ENCODE data around the gene ACAT2.
"Not testable (repeated sequence)": the region's sequence is repeated elsewhere in the genome, so short reads cannot be mapped to it uniquely, and the experiment has no call there.

ACAT2 gene

GRCh38 chr6:159730332-159730676, 31.5 kb upstream of the ACAT2 start:
- Histone ChIP-seq H3K27me3 (ENCODE audit: control insufficient read depth, insufficient read depth, low read length) (no peaks in the 10 kb centered on the region), H3K36me3 (ENCODE audit: control insufficient read depth, insufficient read depth, low read length) (no peaks in the 10 kb centered on the region), H3K4me3 (ENCODE audit: low read length) (no peak overlapping the region), H3K9me3 (ENCODE audit: control insufficient read depth, insufficient read depth, low read length) (no peaks in the 10 kb centered on the region), H3K4me1 (ENCODE audit: control insufficient read depth, insufficient read depth, low read length) (no peaks in the 10 kb centered on the region; the same call in 1 of the 2 replicates), H3K27ac (ENCODE audit: low read length) (no peak overlapping the region)
- DNase-seq (ENCODE audit: low read depth, low spot score), result no peak
- no CpG with 5 or more reads among the region's 6 CpGs for WGBS (ENCODE audit: insufficient coverage, insufficient read length)

DNA sequence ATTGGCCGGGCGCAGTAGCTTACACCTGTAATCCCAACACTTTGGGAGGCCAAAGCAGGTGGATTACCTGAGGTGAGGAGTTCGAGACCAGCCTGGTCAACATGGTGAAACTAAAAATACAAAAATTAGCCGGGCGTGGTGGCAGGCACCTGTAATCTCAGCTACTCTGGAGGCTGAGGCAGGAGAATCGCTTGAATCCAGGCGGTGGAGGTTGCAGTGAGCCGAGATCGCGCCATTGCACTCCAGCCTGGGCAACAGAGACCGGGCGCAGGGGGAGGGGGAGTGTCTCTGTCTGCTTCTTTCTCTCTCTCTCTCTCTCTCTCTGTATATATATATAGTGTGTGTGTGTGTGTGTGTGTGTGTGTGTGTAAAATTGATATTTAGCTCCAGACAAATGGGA, 29.3 kb upstream of the ACAT2 start:
- WGBS (ENCODE audit: insufficient coverage, insufficient read length), result no CpG with 5 or more reads among the region's 12 CpGs
- not testable (repeated sequence) for H3K4me3 ChIP-seq (ENCODE audit: low read length); H3K27me3 ChIP-seq (ENCODE audit: control insufficient read depth, insufficient read depth, low read length); H3K27ac ChIP-seq (ENCODE audit: low read length); H3K36me3 ChIP-seq (ENCODE audit: control insufficient read depth, insufficient read depth, low read length); H3K9me3 ChIP-seq (ENCODE audit: control insufficient read depth, insufficient read depth, low read length); DNase-seq (ENCODE audit: low read depth, low spot score); H3K4me1 ChIP-seq (ENCODE audit: control insufficient read depth, insufficient read depth, low read length)

DNA sequence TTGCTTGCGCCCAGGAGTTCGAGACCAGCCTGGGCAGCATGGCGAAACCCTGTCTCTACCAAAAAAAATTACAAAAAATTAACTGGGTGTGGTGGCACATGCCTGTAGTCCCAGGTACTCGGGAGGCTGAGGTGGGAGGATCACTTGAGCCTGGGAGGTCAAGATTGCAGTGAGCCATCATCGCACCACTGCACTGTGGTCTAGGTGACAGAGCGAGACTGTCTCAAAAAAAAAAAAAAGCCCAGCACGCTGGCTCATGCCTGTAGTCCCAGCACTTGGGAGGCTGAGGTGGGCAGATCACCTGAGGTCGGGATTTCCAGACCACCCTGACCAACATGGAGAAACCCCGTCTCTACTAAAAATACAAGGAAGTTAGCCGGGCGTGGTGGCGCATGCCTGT, 28.4 kb upstream of the ACAT2 start:
- H3K9me3 ChIP-seq (ENCODE audit: control insufficient read depth, insufficient read depth, low read length); H3K4me1 ChIP-seq (ENCODE audit: control insufficient read depth, insufficient read depth, low read length); H3K27ac ChIP-seq (ENCODE audit: low read length); H3K36me3 ChIP-seq (ENCODE audit: control insufficient read depth, insufficient read depth, low read length); H3K27me3 ChIP-seq (ENCODE audit: control insufficient read depth, insufficient read depth, low read length); DNase-seq (ENCODE audit: low read depth, low spot score); H3K4me3 ChIP-seq (ENCODE audit: low read length): not testable (repeated sequence)
- no CpG with 5 or more reads among the region's 12 CpGs for WGBS (ENCODE audit: insufficient coverage, insufficient read length)

DNA sequence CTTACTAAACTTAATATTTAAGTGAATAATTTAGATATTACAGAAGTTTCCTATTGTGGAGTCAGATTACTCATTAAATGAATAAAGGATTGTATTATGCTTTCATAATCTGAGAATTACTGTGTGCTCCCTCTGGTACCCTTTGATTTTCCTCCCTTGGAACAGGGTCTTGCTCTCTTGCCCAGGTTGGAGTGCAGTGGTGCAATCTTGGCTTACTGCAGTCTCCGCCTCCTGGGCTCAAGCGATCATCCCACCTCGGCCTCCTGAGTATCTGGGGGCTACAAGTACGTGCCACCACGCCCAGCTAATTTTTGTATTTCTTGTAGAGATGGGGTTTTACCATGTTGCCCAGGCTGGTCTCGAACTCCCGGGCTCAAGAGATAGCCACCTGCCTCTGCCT, 24.9 kb upstream of the ACAT2 start:
- no CpG with 5 or more reads among the region's 7 CpGs for WGBS (ENCODE audit: insufficient coverage, insufficient read length)
- Histone ChIP-seq H3K27me3 (ENCODE audit: control insufficient read depth, insufficient read depth, low read length) (no peaks in the 10 kb centered on the region), H3K4me3 (ENCODE audit: low read length) (no peak overlapping the region), H3K4me1 (ENCODE audit: control insufficient read depth, insufficient read depth, low read length) (no peaks in the 10 kb centered on the region), H3K36me3 (ENCODE audit: control insufficient read depth, insufficient read depth, low read length) (peaks cover 7% of the 10 kb centered on the region; the same call in 1 of the 2 replicates), H3K9me3 (ENCODE audit: control insufficient read depth, insufficient read depth, low read length) (no peaks in the 10 kb centered on the region), H3K27ac (ENCODE audit: low read length) (no peak overlapping the region)
- DNase-seq (ENCODE audit: low read depth, low spot score), result no peak

- no peak overlapping the region for H3K4me3 ChIP-seq (ENCODE audit: low read length)
- DNase-seq (ENCODE audit: low read depth, low spot score), result no peak
- H3K27ac ChIP-seq (ENCODE audit: low read length), result no peak overlapping the region
- no peaks in the 10 kb centered on the region for H3K27me3 ChIP-seq (ENCODE audit: control insufficient read depth, insufficient read depth, low read length)
- 100% methylated on average over 1 of the region's 3 CpGs for WGBS (ENCODE audit: insufficient coverage, insufficient read length)
- peaks cover 10% of the 10 kb centered on the region; the same call in 1 of the 2 replicates for H3K36me3 ChIP-seq (ENCODE audit: control insufficient read depth, insufficient read depth, low read length)
- H3K9me3 ChIP-seq (ENCODE audit: control insufficient read depth, insufficient read depth, low read length), result no peaks in the 10 kb centered on the region
- no peaks in the 10 kb centered on the region for H3K4me1 ChIP-seq (ENCODE audit: control insufficient read depth, insufficient read depth, low read length)
Observed at GRCh38 chr6:159739341-159739740, 22.5 kb upstream of the ACAT2 start.

DNA sequence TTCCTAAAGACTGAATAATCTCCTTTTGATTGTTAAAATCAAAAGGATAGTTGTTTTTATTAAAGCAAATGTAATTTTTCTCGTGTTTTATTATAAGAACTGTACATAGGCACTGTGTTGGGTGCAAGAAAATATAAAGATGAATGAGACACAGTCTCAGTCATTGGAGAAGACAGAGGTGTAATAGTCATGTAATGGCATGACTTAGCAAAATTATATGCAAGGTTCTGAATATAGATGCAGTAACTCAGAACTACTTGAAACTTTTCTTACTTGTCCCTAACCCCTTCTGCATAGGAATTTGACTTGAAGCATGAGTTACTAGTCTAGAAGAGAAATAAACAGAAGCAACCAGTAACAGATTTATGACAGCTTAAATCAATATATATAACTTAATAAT, 19.7 kb upstream of the ACAT2 start:
- H3K27ac ChIP-seq (ENCODE audit: low read length), result no peak overlapping the region
- no peak for DNase-seq (ENCODE audit: low read depth, low spot score)
- no CpG with 5 or more reads among the region's 1 CpG for WGBS (ENCODE audit: insufficient coverage, insufficient read length)

GRCh38 chr6:159745081-159745480, 16.8 kb upstream of the ACAT2 start:
- WGBS (ENCODE audit: insufficient coverage, insufficient read length), result no CpG with 5 or more reads among the region's 7 CpGs
- no peaks in the 10 kb centered on the region for H3K27me3 ChIP-seq (ENCODE audit: control insufficient read depth, insufficient read depth, low read length)
- no peak overlapping the region for H3K4me3 ChIP-seq (ENCODE audit: low read length)
- no peak overlapping the region for H3K27ac ChIP-seq (ENCODE audit: low read length)
- no peaks in the 10 kb centered on the region for H3K4me1 ChIP-seq (ENCODE audit: control insufficient read depth, insufficient read depth, low read length)
- DNase-seq (ENCODE audit: low read depth, low spot score), result no peak
- H3K9me3 ChIP-seq (ENCODE audit: control insufficient read depth, insufficient read depth, low read length), result no peaks in the 10 kb centered on the region
- peaks cover 17% of the 10 kb centered on the region; the same call in 1 of the 2 replicates for H3K36me3 ChIP-seq (ENCODE audit: control insufficient read depth, insufficient read depth, low read length)

More for the DNA sequence above, 19.7 kb upstream of the ACAT2 start:
- Histone ChIP-seq H3K9me3 (ENCODE audit: control insufficient read depth, insufficient read depth, low read length) (no peaks in the 10 kb centered on the region), H3K4me3 (ENCODE audit: low read length) (no peak overlapping the region), H3K27me3 (ENCODE audit: control insufficient read depth, insufficient read depth, low read length) (no peaks in the 10 kb centered on the region), H3K36me3 (ENCODE audit: control insufficient read depth, insufficient read depth, low read length) (peaks cover 17% of the 10 kb centered on the region; the same call in 1 of the 2 replicates), H3K4me1 (ENCODE audit: control insufficient read depth, insufficient read depth, low read length) (no peaks in the 10 kb centered on the region)

- no peak overlapping the region for H3K4me3 ChIP-seq (ENCODE audit: low read length)
- H3K27ac ChIP-seq (ENCODE audit: low read length), result no peak overlapping the region
- no peak for DNase-seq (ENCODE audit: low read depth, low spot score)
- no CpG with 5 or more reads among the region's 1 CpG for WGBS (ENCODE audit: insufficient coverage, insufficient read length)
- no peaks in the 10 kb centered on the region for H3K4me1 ChIP-seq (ENCODE audit: control insufficient read depth, insufficient read depth, low read length)
- H3K36me3 ChIP-seq (ENCODE audit: control insufficient read depth, insufficient read depth, low read length), result peaks cover 15% of the 10 kb centered on the region
- no peaks in the 10 kb centered on the region for H3K9me3 ChIP-seq (ENCODE audit: control insufficient read depth, insufficient read depth, low read length)
- no peaks in the 10 kb centered on the region for H3K27me3 ChIP-seq (ENCODE audit: control insufficient read depth, insufficient read depth, low read length)
Observed at GRCh38 chr6:159746759-159747158, 15.1 kb upstream of the ACAT2 start.

DNA sequence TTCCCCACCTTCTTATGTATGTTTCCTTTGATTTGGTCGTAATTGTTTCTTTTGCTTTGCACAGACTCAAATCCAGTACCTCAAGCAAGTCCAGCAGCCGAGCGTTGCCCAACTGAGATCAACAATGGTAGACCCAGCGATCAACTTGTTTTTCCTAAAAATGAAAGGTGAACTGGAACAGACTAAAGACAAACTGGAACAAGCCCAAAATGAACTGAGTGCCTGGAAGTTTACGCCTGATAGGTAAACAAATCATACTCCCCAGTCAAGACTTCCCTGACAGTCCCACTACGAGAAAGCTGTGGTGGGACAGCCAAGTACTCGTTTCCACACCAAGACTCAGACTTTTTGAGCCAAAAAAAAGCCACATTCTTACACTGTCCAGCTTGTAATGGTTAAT, 13.7 kb upstream of the ACAT2 start:
- peaks cover 14% of the 10 kb centered on the region for H3K36me3 ChIP-seq (ENCODE audit: control insufficient read depth, insufficient read depth, low read length)
- not testable (repeated sequence) for H3K4me1 ChIP-seq (ENCODE audit: control insufficient read depth, insufficient read depth, low read length); H3K27me3 ChIP-seq (ENCODE audit: control insufficient read depth, insufficient read depth, low read length); H3K4me3 ChIP-seq (ENCODE audit: low read length); DNase-seq (ENCODE audit: low read depth, low spot score); H3K27ac ChIP-seq (ENCODE audit: low read length); H3K9me3 ChIP-seq (ENCODE audit: control insufficient read depth, insufficient read depth, low read length)
- no CpG with 5 or more reads among the region's 7 CpGs for WGBS (ENCODE audit: insufficient coverage, insufficient read length)

GRCh38 chr6:159751448-159751847, 10.4 kb upstream of the ACAT2 start:
- Histone ChIP-seq H3K27ac (ENCODE audit: low read length) (no peak overlapping the region), H3K9me3 (ENCODE audit: control insufficient read depth, insufficient read depth, low read length) (no peaks in the 10 kb centered on the region), H3K4me3 (ENCODE audit: low read length) (no peak overlapping the region), H3K36me3 (ENCODE audit: control insufficient read depth, insufficient read depth, low read length) (peaks cover 10% of the 10 kb centered on the region), H3K4me1 (ENCODE audit: control insufficient read depth, insufficient read depth, low read length) (no peaks in the 10 kb centered on the region), H3K27me3 (ENCODE audit: control insufficient read depth, insufficient read depth, low read length) (no peaks in the 10 kb centered on the region)
- WGBS (ENCODE audit: insufficient coverage, insufficient read length), result no CpG with 5 or more reads among the region's 3 CpGs
- no peak for DNase-seq (ENCODE audit: low read depth, low spot score)

DNA sequence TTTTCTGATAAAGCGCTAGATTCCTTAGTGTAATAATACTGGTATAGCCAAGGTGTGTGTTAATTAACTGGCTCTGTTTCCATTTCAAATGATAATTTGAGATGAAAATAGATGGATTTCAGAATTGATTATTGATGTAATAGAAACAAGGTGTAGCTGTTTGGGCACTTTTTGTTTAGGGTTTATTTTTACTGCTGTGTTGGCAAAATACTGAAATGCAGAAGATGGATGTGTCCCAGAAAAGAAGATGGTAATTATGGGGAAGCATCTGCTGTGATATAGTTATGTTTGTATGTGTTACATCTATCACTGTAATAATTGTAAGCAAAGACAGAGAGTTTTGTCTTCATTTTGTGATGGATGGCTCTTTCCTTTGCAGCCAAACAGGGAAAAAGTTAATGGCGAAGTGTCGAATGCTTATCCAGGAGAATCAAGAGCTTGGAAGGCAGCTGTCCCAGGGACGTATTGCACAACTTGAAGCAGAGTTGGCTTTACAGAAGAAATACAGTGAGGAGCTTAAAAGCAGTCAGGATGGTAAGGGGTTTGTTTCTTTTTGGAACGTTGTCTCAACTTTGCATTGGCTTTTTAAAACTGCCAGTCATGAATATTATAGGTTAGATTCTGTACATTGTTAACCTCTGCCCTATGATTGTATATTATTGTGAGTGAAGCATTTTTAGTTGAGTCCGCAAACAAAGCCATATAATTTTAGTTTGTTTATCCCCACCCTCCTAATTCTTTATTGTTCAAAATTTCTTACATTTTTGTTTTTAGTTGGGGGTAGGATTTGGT, 8.6 kb upstream of the ACAT2 start:
- H3K27me3 ChIP-seq (ENCODE audit: control insufficient read depth, insufficient read depth, low read length), result no peaks in the 10 kb centered on the region
- no peaks in the 10 kb centered on the region for H3K9me3 ChIP-seq (ENCODE audit: control insufficient read depth, insufficient read depth, low read length)
- no peaks in the 10 kb centered on the region for H3K4me1 ChIP-seq (ENCODE audit: control insufficient read depth, insufficient read depth, low read length)
- H3K27ac ChIP-seq (ENCODE audit: low read length), result no peak overlapping the region
- peaks cover 10% of the 10 kb centered on the region for H3K36me3 ChIP-seq (ENCODE audit: control insufficient read depth, insufficient read depth, low read length)
- no CpG with 5 or more reads among the region's 6 CpGs for WGBS (ENCODE audit: insufficient coverage, insufficient read length)
- no peak overlapping the region for H3K4me3 ChIP-seq (ENCODE audit: low read length)
- DNase-seq (ENCODE audit: low read depth, low spot score), result no peak
